HG03159 (cell line): ENCODE results near the gene SLC35F1.
"Not testable (repeated sequence)": the region's sequence is repeated elsewhere in the genome, so short reads cannot be mapped to it uniquely, and the experiment has no call there.

Experiments
- ATAC-seq: cut with Tn5 transposase; IDR thresholded peaks from one replicate; pipeline ENCODE4 v1.9.1; 2021; ENCODE audit warnings: mild to moderate bottlenecking, moderate library complexity; ENCODE audit not compliant: unreplicated experiment

Gene SLC35F1

DNA sequence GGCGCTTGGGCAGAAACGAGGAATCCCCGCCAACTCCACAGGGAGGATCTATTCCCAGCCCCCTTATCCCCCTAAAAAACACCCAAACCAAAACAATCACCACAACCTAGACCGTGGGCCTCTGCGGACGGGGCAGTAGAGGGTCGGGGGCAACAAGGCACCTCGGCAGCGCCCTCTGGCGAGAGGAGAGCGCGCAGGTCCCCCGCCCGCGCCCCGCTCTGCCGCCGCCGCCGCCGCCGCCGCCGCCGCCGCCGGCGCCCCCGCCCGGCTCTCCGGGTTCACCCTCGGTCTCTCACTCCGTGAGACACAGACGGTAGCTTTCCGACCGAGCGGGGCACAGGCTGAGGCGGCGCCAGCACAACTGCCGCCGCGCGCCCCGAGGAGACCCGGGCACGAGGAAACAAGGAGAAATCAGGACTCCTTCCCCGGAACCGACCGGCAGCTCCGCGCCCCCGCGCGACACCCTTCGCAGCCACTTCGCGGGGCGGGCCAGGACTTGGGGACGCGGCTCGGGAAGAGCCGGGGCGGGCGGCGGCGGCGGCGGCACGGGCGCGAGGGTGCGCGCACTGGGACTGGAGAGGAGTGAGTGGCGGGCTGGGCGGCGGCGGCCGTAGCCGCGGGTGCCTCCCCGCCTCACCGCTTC, at the start of gene SLC35F1:
Gene SLC35F1, plus strand, starts transcription at position 307 of the 643 bp plus-strand sequence.
- ATAC-seq = peak; percentile 75

DNA sequence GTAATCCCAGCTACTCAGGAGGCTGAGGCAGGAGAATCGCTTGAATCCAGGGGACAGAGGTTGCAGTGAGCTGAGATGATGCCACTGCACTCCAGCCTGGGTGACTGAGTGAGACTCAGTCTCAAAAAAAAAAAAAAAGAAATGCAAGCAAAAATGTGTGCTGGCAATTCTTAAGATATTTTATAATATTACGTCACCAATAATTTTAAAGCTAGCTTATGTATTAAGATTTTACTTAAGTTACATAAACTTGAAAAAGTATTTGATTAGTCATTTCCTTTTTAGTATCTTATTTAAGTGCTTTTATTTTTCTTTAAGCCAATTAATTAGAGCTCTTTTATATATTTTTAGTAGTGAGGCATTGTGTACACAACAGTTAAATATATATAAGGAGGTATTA, 48.5 kb upstream of the SLC35F1 start:
- not testable (repeated sequence) for ATAC-seq

DNA sequence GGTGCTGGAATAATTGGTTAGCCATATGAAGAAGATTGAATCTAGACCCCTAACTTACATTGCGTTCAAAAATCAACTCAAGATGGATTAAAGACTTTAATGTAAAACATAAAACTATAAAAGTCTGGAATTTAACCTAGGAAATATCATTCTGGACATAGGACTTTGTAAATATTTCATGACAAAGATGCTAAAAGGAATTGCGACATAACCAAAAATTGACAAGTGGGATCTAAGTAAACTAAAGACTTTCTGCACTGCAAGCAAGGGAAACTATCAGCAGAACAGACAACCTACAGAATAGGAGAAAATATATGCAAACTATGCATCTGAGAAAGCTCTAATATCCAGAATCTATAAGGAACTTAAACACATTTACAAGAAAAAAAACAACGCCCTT, 45.5 kb upstream of the SLC35F1 start:
- ATAC-seq = no peak

DNA sequence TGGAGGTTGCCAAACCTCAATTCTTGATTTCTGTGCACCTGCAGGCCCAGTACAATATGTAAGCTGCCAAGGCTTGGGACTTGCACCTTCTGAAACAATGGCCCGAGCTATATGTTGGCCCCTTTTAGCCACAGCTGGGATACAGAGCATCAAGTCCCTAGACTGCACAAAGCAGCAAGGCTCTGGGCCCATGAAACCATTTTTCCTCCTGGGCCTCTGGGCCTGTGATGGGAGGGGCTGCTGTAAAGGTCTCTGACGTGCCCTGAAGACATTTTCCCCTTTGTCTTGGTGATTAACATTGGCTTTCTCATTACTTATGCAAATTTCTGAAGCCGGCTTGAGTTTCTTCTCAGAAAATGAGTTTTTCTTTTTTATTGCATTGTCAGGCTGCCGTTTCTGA, 40.5 kb upstream of the SLC35F1 start:
- no peak for ATAC-seq

DNA sequence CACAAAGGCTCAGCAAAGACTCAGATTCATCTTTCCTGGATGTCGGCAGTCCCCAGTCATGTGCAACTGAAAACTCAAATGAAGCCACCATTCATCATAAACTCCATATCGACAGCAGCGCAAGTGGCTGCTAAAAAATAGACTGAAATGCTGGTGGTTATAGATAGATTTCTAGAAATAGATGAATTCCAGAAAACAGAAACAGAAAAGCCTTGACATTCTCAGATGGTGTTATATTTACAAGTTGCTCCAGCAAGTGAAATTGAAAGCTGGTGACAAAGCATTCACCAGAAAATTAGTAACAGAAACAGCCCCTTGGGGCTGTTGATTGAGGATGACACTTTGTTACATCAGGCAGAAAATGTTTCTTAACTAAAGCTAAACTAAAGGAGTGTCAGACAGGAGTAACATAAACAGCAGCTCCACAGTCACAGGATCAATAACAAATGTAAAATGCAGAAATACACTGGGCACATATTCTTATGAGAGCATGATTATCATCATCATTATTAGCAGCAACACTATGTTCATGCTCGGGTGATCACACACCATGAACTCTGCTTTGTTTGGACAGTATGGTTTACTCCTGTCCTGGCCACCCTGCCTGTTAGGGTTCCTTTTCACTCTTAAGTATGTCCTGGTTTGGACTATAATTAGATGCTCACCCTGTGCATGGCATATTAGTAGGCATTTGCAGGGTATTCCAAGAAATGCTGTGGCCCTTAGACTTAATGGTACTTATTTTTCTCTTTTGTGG, 36.4 kb upstream of the SLC35F1 start:
- peak; percentile 85 for ATAC-seq

DNA sequence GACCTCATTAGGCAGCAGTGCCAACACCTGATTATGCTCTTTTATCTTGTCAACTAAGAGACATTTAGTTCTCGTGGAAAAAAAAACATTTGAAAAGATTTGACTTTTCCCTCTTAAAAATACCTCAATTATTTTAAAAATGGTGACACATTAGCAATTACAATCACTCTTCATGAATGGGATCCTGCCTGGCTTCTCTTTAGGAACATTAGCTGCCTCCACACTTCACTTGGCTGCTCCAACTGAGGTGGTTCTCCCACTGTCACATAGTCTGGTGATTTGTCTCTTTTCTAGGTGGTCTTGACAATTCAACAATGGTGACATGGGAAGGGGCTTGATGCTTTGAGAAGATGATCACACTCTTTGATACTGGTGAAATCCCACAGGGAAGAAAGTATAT, 26.2 kb upstream of the SLC35F1 start:
- no peak for ATAC-seq

DNA sequence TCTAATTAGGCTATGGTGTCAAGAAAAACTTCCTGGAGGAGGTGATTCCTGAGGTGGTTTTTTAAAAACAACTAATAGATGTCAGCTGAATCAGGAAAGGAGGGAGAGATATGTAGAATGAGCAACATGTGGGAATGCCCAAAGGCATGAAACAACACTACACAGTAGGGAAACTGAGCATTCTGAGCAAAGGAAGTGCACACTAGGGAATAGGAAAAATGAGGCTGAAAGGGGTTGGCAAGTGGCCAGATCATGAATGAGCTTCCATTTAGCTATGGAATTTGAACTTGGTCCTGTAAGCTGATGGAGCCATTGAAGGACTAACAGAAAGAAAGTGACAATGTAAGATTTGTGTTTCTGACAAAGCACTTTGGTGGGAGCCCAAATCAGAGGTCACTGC, 16.9 kb upstream of the SLC35F1 start:
- no peak for ATAC-seq

DNA sequence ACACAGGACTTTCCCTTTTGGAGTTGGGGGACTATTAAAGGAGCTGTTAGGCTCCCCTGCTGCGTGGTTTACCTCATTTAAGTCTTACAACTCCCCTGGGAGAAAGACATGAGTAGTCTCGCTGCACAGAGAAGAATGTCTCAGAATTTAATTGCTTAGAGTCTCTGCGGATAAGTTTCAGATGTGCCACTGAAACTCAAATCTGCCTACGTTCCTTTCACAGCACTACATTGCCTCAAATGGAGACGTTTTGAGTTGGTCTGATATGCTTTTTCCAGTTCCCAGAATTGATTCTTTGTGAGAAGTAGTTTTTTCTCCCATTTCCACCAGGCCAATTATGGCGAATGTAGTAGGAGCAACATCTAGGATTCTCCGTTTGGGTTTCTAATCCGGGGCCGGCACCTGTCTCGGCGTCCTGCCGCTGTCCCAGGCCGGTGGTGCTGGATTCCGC, 532 bp upstream of the SLC35F1 start:
- ATAC-seq = peak; percentile 43

DNA sequence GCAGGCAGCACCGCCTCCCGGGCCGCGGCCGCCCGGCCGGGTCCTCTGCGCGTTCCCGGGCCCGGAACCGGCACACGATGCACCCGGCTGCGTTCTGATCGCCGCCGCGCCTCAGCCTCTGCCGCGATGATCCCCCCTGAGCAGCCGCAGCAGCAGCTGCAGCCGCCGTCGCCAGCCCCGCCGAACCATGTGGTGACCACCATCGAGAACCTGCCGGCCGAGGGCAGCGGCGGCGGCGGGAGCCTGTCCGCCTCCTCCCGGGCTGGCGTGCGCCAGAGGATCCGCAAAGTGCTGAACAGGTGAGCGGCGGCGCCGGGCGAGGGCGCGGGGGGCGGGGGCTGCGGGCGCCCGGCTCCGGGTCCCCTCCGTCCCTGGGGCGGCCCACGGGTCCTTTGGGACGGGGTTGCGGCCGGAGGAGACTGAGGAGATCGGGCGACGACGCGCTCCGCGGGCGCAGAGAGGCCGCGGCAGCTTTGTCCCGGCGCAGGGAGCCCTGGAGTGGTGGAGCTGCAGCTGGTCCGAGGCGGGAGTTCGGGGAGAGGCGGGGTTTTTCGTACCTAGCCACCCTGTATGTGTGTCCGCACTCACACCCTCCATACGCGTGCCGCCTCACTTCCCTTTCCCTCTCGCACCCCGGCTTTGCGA, 659 bp downstream of the SLC35F1 start:
- peak; percentile 22 for ATAC-seq

DNA sequence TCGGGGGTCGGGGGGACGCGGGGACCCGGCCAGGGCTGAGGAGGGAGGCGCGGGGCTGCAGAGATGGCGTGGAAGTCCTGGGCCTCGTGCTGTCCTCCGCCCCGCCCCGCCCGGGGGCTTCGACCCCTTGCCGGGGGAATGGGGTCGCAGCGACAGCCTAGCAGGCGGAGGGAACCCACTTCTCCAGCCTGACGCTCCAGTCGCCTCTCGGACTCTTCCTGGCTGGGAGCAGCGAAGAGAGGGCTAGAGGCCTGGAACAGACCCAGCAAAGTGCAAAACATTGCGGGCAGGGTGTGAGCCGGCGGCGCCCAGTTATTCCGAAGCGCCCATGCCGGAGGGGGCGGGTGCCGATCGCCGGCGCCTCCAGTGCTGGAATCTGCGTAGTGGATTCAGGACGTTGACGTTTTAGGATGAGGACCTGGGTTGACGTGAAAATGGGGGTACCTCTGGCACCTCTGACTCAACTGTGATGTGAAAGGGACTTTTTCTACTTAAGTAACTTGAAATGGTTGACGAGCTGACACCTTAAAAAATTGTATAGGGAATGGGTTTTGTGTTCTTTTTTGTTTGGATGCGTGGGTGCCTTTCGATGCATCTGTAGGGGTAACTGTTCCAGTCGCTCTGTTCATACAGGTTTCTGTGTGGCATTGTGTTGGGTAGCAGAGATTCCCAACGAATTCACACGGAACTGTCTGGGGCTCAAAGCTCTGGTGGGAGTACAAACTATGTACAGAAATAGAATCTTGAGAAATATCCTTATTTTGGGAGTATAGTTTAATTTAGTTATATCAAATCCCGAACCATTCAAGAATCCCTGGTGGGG, 1.4 kb downstream of the SLC35F1 start:
- ATAC-seq = no peak

DNA sequence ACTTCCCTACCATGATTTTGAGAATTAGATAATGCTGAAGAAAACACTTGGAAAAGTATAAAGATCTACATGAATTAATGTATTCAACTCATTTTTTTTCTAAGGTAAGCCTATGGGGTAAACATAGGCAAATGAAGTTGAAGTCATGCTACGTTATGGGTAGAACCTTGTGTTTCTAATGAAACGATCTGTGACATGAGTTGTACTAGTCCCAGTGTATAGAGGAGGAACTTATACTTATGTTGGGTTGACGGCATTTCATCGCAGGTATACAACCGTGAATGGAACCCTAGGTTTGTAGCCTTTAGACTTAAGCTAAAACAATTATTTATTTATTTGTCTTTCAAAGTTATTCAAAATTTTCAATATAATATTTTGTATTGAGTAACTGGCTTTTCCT, 2.6 kb downstream of the SLC35F1 start:
- no peak for ATAC-seq

DNA sequence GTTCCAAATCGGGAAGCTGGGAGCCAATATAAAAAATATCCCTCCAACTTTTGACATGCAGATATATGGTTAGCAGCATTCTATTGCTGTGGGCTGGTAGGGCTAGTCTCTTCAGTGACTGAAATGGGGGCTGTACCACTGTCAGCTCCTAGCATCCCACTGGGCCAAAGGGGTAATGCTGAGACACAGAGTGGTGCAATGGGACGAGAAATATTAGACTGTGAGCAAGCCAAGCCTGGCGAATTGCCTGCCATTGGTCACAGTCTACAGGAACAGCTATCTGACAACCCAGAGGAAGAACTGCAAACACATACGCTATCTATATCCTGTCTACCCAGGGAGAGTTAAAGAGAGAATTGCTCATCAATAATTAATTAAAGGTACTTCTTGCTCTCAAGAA, 3.5 kb downstream of the SLC35F1 start:
- ATAC-seq = no peak

DNA sequence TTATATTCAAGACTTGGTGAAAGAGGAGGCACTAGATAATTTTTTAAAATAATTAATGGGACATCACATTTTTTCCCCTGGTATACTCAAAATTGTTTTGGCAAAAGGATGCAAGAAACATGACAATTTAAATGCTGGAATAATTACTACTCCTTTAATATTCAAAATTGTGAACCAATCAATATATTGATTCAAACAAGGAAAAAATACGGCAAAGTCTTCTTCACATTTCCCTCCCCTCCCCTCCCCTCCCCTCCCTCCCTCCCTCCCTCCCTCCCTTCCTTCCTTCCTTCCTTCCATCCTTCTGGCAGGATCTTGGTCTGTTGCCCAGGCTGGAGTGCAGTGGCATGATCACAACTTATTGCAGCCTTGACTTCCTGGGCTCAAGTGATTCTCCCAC, 4.1 kb downstream of the SLC35F1 start:
- no peak for ATAC-seq

DNA sequence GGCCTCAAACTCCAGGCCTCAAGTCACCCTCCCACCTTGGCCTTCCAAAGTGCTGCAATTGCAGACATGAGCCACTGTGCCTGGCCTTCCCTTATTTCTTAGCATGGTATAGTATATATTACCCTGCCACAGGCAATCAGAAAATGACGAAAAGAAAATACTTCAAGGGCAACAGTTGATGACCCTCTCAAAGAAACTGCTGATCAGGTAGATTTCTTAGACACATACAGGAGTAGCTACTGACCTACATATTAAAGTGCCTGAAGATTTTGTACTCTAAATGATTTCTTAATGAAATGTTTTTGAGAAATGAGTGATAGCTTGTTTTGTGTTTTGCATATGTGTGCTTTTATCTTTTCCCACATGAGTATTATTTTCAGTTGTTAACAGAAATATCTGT, 4.6 kb downstream of the SLC35F1 start:
- ATAC-seq = no peak

DNA sequence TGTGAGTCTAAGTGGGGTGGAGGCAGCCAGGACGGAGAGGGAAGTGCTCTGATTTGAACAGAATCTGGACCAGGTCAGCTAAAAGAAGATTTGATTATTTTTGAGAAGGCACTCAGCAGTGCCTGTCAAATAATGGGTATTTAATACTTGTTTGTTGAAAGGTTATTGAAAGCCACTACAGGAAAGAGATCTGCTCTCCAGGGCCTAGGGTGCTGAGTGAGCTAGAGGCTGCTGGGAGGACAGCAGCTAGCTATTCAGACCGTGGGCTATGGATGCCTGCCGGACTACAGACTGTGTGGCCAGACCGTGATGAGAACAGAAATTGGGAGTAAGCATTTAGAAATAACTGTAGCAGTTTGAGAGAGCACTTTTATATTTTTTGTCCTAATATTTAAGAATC, 8.8 kb downstream of the SLC35F1 start:
- no peak for ATAC-seq

DNA sequence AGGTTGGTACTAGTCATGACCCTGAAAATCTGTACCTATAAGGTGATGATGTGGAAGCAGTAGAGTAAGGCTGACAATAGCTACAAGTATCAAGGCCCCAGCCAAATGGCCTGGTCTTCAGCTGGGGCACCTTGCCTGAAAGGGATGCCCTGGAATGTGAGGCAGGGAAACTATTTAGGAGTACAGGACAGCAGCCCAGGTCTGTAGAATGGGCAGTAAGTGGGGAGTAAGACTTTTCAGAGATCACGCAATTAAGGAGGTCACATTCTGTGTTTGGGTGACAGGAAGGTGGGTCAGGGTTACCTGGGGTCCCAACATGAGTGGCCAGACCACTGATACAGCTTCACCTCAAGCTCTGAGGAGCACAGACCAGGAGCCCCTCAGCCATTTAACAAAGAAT, 9.4 kb downstream of the SLC35F1 start:
- no peak for ATAC-seq

DNA sequence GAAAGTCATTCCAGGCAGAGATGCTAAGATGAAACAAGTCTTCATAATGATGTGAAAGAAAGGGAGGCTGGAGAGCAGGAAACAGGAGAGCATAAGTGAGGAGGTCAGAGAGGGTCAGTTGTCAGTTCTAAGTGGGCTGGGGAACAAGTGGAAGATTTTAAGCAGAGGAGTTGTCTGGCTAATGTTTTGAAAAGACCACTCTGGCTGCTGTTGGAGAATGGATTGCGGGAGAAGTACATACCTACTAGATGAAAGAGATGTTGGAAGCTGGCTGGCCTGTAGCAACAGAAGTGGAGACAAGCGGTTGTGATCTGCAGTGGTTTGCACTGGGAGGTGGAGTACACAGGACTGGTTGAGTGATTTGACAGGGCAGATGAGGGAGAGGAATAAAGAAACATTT, 10.1 kb downstream of the SLC35F1 start:
- no peak for ATAC-seq

DNA sequence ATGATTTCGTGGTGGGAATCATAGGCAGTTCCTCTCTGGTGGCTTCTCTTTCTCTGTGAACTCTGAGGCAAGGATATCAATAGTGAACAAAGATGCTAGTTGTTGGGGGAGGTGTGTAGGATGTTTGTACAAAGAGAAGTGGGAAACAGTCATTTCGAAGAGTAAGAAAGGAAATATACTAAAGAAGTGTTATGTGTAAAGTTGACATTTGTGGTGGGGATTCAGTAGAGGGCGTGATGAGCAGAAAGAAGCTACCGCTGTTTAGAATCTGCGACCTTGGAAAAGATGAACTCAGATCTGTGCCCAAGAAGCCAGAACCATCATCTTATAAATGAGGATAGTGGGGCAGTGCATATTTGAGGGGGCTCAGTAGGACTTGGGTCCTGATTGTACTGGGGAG, 11.4 kb downstream of the SLC35F1 start:
- no peak for ATAC-seq

DNA sequence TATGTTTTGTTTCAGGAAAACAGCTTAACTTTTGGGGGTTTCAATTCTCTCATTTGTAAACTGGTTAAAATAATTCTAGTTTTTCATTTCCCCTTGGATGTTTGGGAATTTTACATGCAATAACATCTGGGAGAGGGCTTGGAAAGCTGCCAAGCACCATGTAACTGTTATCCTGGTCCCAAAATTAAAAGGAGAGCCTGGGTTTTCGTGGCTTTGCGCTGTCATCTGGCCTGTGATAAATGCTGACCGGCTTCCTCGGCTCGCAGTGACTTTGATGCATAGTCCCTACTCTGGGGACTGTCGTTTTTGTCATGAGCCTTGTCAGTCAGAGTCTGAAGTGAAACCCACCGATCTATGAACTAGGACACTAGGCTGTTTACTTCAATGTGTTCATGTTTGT, 12.2 kb downstream of the SLC35F1 start:
- no peak for ATAC-seq

DNA sequence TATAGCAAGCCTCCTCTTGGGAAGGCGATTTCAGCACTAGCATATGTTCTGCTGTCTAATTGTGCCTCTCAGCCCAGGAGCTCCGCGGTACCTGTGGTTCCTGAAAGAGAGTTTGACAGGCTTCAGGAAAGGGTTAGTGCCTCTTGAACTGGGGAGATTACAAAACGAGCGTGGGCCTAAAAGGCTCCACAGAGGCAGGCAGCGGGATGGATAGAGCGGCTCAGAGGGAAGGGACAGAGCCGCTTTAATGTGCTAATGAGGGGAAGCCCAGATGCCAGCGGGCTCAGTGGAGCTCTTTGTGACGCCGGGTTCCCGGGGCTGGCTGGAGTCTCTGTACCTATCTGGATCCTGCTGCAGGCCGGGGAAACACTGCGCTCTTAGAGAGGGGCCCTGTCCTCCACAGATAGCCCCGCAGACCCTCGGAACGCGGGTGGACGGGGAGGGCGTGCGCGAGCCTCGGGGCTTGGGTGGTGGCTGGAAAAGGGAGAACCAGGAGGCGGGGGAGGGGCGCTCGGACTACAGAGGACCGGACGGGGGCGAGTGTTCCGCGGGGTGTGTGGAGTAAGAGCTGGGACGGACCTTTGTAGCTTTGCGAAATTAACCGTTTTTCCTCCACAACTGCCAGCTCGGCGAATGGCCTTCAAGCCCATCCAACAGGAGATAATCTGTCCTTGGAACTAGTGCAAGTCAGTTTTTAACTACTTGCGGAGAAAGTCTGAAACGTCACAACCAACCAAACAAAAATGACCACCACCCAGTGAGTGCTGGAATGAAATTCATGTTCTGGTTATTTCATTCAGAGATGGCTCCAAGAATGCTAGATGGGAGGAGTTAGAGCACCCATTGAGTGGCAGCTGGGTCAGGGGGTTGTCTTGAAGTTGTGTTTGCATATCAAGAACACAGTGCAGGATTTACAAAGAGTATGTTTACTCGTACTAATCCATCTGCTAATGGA, 13.0 kb downstream of the SLC35F1 start:
- ATAC-seq = no peak
